HG03095 (cell line): ENCODE data around the gene LIN7C.
A peak's percentile ranks its signal among the peaks of the same experiment; 100 is the strongest.

Experiments
- ATAC-seq: cut with Tn5 transposase; IDR thresholded peaks from one replicate; pipeline ENCODE4 v1.9.1; 2021; ENCODE audit warnings: moderate library complexity; ENCODE audit not compliant: unreplicated experiment

Gene LIN7C

GRCh38 chr11:27471589-27472397, 34.8 kb downstream of the LIN7C start:
- peak; percentile 27 for ATAC-seq

GRCh38 chr11:27470826-27471588, 35.6 kb downstream of the LIN7C start:
- ATAC-seq, result no peak

- ATAC-seq, result no peak
Measured at GRCh38 chr11:27470166-27470565, 36.4 kb downstream of the LIN7C start.

GRCh38 chr11:27468995-27469695, 37.4 kb downstream of the LIN7C start:
- no peak for ATAC-seq

- ATAC-seq, result no peak
Measured at GRCh38 chr11:27468209-27468994, 38.2 kb downstream of the LIN7C start.

- no peak for ATAC-seq
Measured at GRCh38 chr11:27467181-27467913, 39.2 kb downstream of the LIN7C start.

GRCh38 chr11:27466363-27466762, 40.2 kb downstream of the LIN7C start:
- no peak for ATAC-seq

- no peak for ATAC-seq
Measured at GRCh38 chr11:27465629-27466028, 40.9 kb downstream of the LIN7C start.

GRCh38 chr11:27464909-27465308, 41.7 kb downstream of the LIN7C start:
- ATAC-seq, result no peak

GRCh38 chr11:27464289-27464696, 42.3 kb downstream of the LIN7C start:
- ATAC-seq, result no peak

GRCh38 chr11:27462543-27462942, 44.0 kb downstream of the LIN7C start:
- no peak for ATAC-seq

GRCh38 chr11:27460158-27460978, 46.2 kb downstream of the LIN7C start:
- no peak for ATAC-seq

GRCh38 chr11:27459191-27459590, 47.4 kb downstream of the LIN7C start:
- ATAC-seq, result no peak

- no peak for ATAC-seq
Measured at GRCh38 chr11:27458182-27458581, 48.4 kb downstream of the LIN7C start.

- no peak for ATAC-seq
Measured at GRCh38 chr11:27456795-27457329, 49.7 kb downstream of the LIN7C start.

- ATAC-seq, result no peak
Measured at GRCh38 chr11:27456140-27456794, 50.3 kb downstream of the LIN7C start.

GRCh38 chr11:27455667-27456066, 50.9 kb downstream of the LIN7C start:
- ATAC-seq, result no peak

GRCh38 chr11:27453701-27454100, 52.9 kb downstream of the LIN7C start:
- no peak for ATAC-seq
